Activated T-cell treated with anti-CD3 and anti-CD28 coated beads, Interleukin-2, amount 50 U/mL, for 4 hours (primary cell): ENCODE measurements around the gene SMYD5. TPM values are rescaled to one million over a fixed set of nuclear protein-coding genes. Genes with fewer than 3 reads are reported as not detected.

Experiments
- ATAC-seq, 2 donors: fragments of 200-7000 bp; cut with Tn5 transposase; one replicate each; pipeline ENCODE4 v1.10.0; 2021
- DNase-seq: peaks from one replicate; pipeline ENCODE4 v3.0.0-alpha.2; 2020
- H3K27me3 Mint-ChIP-seq: one replicate; pipeline ENCODE4 v1.8.0; 2021; ENCODE audit warnings: low read depth, mixed read lengths
- H3K36me3 Mint-ChIP-seq: one replicate; pipeline ENCODE4 v1.8.0; 2022; ENCODE audit warnings: mixed read lengths; ENCODE audit not compliant: insufficient read depth
- H3K4me1 Mint-ChIP-seq: one replicate; pipeline ENCODE4 v1.8.0; 2021; ENCODE audit warnings: low read depth, mixed read lengths
- H3K4me3 Mint-ChIP-seq: one replicate; pipeline ENCODE4 v1.8.0; 2021; ENCODE audit warnings: mild to moderate bottlenecking, moderate library complexity, mixed read lengths
- H3K9me3 Mint-ChIP-seq: one replicate; pipeline ENCODE4 v1.8.0; 2021; ENCODE audit warnings: mixed read lengths
- total RNA-seq, 3 donors: library from RNA; stranded (reverse); gene quantifications; one replicate each; pipeline ENCODE4 v1.2.1, GENCODE V29; 2021

Gene SMYD5
- total RNA-seq, 3 donors from 2014 or later = 70.8 to 78.4 (median 74.4) TPM

DNA sequence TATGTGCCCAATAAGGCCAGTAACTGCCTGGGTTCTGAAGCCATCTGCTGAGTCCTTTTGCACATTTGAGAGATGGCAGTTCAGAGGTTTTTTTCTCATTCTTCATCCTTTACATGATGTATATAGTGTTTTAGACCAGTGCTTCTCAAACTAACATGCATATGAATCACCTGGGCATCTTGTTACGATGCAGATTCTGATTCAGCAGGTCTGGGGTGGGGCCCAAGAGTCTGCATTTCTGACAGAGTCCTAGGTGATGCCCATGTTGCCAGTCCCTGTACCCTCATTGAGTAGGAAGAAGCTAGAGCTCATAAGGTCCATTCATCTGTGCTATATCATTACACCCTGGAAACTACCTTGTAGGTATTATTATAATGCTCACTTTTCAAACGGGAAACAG lies 3.8 kb downstream of the SMYD5 start:
- Mint-ChIP-seq H3K4me3 (no peak overlapping the region), H3K27me3 (no peaks in the 10 kb centered on the region), H3K36me3 (peaks cover 27% of the 10 kb centered on the region), H3K4me1 (peaks cover 24% of the 10 kb centered on the region), H3K9me3 (no peaks in the 10 kb centered on the region)
- DNase-seq = no peak
- ATAC-seq = no peak

DNA sequence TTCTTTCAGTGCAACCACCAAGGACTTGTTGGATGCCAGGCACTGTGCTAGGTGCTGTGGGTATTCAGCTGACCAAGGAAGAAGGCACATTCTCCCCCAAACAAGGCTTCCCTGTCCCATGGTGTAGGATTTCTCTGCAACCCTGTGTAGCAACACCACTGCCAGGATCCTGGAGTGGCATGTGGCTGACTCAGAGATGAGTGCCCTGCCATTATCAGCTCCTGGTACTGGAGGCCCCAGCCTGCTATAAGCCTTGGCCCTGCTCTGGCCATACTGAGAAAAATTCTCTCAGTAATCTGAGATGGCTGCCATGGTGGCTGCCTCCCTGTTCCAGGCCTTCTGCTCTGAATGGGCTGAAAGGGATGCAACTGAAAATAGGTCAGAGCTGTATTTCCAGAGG lies 4.3 kb downstream of the SMYD5 start:
- no peaks in the 10 kb centered on the region for H3K27me3 Mint-ChIP-seq
- H3K9me3 Mint-ChIP-seq = no peaks in the 10 kb centered on the region
- no peak overlapping the region for H3K4me3 Mint-ChIP-seq
- H3K4me1 Mint-ChIP-seq = peaks cover 20% of the 10 kb centered on the region
- DNase-seq (no peak), ATAC-seq (no peak)
- peaks cover 27% of the 10 kb centered on the region for H3K36me3 Mint-ChIP-seq

DNA sequence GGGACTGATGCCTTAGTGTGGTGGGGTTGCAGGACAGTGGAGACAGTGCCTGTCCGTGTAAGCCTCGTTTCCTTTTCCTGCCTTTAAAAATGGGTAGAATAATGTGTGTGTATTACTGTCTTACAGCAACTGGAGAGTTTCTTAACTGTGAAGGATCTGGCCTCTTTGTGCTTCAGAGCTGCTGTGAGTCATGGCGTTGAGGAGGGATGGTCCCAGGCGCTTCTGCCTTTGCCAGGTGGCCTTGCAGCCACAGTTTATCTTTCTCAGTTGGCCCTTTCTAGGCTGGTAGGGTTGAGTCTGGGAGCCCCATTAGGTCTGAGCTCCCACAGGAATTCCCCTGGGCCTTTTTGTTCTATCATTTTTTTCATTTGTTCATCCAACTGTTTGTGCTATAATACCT lies 9.8 kb downstream of the SMYD5 start:
- H3K36me3 Mint-ChIP-seq = peaks cover 26% of the 10 kb centered on the region

DNA sequence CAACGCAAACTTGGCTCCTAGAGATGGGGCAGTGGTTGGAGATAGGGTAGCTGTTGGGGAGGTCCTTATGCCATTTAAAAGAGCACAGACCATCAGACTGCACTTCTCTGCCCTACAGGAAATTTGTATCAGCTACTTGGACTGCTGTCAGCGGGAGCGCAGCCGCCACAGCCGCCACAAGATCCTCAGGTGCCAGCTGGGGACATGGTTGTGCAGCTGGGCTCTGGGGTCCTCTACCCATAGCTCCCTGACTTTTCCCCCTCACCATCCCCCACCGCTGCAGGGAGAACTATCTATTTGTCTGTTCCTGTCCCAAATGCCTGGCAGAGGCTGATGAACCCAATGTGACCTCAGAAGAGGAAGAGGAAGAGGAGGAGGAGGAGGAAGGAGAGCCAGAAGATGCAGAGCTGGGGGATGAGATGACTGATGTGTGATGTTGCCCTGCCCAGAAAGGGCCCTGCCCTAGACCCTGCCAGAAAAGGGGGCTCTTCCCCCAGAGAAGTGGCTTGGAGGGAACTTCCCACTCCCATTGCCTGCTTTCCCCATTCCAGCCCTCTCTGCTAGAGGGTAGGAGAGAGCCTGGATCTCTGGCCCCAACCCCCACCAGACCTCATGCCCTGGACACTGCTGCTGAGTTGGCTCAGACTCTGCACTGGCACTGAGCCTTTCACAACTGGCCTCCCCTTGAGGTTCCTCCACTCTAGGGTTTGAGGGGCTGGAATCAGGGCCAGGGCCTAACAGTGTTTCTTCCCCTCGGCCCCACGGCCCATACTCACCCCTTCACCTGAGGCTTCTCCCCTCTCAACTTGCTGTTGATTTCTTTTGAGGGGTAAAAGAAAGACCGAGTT lies 11.7 kb downstream of the SMYD5 start:
- no peaks in the 10 kb centered on the region for H3K9me3 Mint-ChIP-seq

More for the DNA sequence above, 9.8 kb downstream of the SMYD5 start:
- H3K27me3 Mint-ChIP-seq = no peaks in the 10 kb centered on the region
- ATAC-seq = no peak
- H3K9me3 Mint-ChIP-seq = no peaks in the 10 kb centered on the region
- H3K4me3 Mint-ChIP-seq = no peak overlapping the region
- no peak for DNase-seq
- H3K4me1 Mint-ChIP-seq = no peaks in the 10 kb centered on the region

DNA sequence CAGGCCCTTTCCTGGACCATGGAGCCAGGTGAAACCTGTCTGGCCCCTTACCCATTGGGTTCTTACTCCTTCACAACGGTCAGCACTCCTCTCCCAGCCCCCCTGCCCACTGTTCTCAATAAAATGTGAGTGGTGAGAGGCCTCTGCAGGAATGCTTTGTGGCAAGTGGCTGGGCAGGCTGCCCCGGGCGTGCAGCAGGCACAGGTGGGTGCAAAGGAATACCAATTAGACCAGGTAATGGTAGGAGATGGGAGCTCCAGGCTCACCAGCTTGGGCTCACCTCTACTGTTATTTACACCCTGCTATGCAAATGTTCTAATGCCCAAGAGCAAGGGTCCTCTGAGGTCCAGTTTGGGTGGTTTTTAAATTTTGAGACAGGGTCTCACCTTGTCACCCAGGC lies 13.0 kb downstream of the SMYD5 start:
- DNase-seq = no peak
- Mint-ChIP-seq H3K4me1 (peaks cover under 1% of the 10 kb centered on the region), H3K9me3 (no peaks in the 10 kb centered on the region), H3K27me3 (no peaks in the 10 kb centered on the region), H3K36me3 (peaks cover 6% of the 10 kb centered on the region), H3K4me3 (no peak overlapping the region)
- no peak for ATAC-seq

More for the DNA sequence above, 11.7 kb downstream of the SMYD5 start:
- DNase-seq = no peak
- ATAC-seq = no peak
- H3K4me1 Mint-ChIP-seq = no peaks in the 10 kb centered on the region
- H3K4me3 Mint-ChIP-seq = no peak overlapping the region
- H3K27me3 Mint-ChIP-seq = no peaks in the 10 kb centered on the region
- peaks cover 16% of the 10 kb centered on the region for H3K36me3 Mint-ChIP-seq

DNA sequence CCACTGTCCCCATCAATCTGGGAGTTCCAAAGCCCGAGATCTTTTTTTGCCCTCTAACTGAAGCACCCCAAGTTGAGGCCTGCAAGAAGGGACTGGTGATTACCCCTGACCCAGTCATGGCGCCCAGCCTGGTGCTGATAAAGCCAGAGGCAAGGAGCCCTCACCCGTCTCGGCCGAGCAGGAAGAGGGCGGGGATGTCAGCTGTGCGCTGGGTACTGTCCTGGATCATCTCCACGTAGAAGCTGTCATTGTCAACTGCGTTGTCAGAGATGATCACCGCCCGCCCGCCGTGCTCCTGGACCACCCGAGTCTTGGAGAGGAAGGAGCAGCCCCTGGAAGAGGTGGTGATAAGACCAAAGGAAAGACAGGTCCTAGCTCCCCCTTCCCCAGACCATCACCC lies 14.6 kb downstream of the SMYD5 start:
- ATAC-seq (no peak), DNase-seq (no peak)

DNA sequence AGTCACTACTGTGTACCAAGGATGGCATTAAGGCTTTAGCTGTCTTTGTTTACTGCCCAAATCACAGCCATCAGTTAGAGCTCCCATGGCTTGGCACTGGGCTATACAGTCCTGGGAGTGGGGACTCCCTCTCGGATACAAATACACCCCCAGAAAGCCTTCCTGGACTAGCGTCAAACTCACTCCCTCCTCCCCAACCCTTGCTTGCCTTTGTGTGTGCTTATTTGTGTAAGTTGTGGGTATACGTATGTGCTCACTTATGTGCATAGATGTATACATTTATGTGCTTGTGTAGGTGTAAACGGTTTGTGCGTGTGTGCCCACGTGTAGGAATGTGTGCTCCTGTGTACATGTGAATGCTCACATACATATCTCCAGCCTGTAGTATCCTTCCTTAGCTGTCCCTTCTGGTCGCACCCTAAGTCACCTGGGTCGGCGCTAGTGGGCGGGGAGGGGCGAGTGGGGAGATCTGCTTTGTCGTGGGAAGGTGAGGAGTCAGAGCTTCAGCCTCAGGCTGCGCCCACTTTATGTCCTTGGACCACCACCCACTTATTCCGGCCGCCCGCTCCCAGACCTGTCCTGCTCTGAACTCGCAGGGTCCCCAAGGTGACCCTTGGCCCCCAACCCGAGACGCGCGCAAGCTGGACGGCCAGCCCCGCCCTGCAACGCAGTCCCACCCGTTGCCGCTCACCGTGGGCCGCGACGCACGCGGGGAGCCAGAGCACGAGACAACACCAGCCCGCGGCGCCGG lies 18.5 kb downstream of the SMYD5 start:
- H3K4me1 Mint-ChIP-seq = peaks cover 32% of the 10 kb centered on the region
- H3K9me3 Mint-ChIP-seq = no peaks in the 10 kb centered on the region
- ATAC-seq = no peak
- peaks cover 18% of the 10 kb centered on the region for H3K36me3 Mint-ChIP-seq
- no peaks in the 10 kb centered on the region for H3K27me3 Mint-ChIP-seq
- peak; percentile 19 for DNase-seq
- peak overlapping the region; percentile 99 for H3K4me3 Mint-ChIP-seq

More for the DNA sequence above, 14.6 kb downstream of the SMYD5 start:
- H3K27me3 Mint-ChIP-seq = no peaks in the 10 kb centered on the region
- H3K36me3 Mint-ChIP-seq = peaks cover 4% of the 10 kb centered on the region
- H3K4me3 Mint-ChIP-seq = no peak overlapping the region
- H3K9me3 Mint-ChIP-seq = no peaks in the 10 kb centered on the region
- H3K4me1 Mint-ChIP-seq = peaks cover 9% of the 10 kb centered on the region

DNA sequence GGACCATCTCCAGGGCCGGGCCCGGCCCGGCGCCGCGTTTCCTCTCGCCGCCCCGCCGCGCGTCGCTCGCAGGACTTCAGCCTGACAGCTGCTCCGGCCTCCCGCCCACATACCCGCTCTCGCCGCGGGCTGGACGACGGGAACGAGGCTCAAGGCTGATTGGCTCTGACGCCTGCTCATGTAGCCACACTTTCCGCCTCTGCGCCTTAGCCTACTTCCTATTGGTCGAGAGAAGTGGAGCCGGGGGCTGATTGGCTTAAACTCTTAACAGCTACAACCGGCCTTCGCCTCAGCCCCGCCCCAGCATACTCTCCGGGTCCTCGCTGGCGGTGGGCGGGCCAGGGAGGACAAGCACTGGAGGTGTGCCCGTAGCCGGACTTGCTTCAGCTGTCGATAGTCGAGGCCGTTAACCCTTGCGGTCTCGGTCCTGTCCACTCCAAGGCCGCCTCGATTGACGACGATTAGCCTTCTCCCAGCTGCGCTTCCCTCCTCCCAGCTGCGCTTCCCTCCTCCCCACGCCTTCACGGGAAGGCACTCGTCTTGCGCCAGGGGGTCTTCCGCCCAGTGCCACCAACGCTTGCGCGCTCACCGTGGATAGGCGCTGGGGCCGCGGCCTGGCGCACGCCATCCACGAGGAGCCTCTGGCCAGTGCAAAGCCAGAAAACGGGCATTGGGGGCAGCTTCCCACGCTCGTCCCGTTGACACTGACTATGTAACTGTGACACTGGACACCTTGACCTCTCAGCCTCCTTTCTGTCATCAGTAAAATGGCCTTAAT lies 19.3 kb downstream of the SMYD5 start, which contains the start of gene PRADC1:
Gene PRADC1, minus strand, starts transcription at position 86 of the 778 bp plus-strand sequence. Its CDS starts 79 bp downstream, at position 7.
- ATAC-seq = peak; percentile 83 to 86
- H3K4me3 Mint-ChIP-seq = peak within 1 kb of the TSS; percentile 99
- DNase-seq = peak; percentile 88
- peaks cover 21% of the 10 kb centered on the region for H3K36me3 Mint-ChIP-seq
- peaks cover 36% of the 10 kb centered on the region for H3K4me1 Mint-ChIP-seq
- no peaks in the 10 kb centered on the region for H3K27me3 Mint-ChIP-seq
- no peaks in the 10 kb centered on the region for H3K9me3 Mint-ChIP-seq

DNA sequence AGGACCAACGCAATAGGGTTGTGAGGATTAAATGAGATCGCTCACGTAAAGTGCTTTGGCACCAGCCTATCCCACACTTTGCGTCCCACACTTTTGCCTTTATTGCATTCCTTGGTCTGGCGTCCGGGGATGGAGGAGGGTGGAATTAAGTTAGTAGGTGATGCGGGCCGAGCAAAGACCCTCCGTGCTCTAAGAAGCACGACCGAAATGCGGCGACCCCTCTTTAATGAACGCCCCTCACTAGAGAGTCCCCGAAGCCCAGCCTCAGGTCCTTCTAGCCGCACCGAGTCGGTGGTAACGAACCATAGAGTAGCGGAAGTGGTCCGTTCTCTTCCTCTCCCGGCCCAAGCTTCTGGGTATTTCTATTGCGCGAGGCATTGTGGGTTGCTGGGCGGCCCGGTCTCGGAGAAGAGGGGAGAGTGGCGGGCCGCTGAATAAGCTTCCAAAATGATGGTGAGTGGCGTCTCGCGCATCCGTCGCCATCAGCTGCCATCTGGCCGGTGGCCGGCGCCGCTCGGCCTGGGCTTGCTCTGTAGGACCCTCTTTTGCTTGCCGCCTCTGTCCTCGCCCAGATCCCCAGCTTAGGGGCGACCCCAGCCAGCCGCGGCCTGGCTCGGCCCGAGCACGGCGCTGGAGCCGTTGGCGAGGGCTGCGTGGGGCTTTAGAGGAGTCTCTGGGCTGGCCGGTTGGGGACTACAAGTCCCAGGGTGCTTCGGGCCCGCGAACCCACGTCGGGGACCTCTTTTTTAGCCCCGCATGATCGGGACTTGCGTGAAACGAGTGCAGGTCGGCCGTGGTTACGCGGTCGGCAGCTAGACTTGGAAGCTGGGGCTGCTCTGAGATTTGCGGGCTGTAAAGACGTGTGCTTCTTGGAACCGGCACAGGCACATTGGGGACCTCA lies 20.1 kb downstream of the SMYD5 start, which contains the start of gene CCT7:
Gene CCT7, plus strand, starts transcription at position 377 of the 901 bp plus-strand sequence. Its CDS starts 71 bp downstream, at position 448.
- no peaks in the 10 kb centered on the region for H3K9me3 Mint-ChIP-seq
- peak within 1 kb of the TSS; percentile 99 for H3K4me3 Mint-ChIP-seq
- DNase-seq = peak; percentile 78
- H3K4me1 Mint-ChIP-seq = peaks cover 44% of the 10 kb centered on the region
- ATAC-seq = peak; percentile 71 to 75
- peaks cover 25% of the 10 kb centered on the region for H3K36me3 Mint-ChIP-seq
- H3K27me3 Mint-ChIP-seq = no peaks in the 10 kb centered on the region

DNA sequence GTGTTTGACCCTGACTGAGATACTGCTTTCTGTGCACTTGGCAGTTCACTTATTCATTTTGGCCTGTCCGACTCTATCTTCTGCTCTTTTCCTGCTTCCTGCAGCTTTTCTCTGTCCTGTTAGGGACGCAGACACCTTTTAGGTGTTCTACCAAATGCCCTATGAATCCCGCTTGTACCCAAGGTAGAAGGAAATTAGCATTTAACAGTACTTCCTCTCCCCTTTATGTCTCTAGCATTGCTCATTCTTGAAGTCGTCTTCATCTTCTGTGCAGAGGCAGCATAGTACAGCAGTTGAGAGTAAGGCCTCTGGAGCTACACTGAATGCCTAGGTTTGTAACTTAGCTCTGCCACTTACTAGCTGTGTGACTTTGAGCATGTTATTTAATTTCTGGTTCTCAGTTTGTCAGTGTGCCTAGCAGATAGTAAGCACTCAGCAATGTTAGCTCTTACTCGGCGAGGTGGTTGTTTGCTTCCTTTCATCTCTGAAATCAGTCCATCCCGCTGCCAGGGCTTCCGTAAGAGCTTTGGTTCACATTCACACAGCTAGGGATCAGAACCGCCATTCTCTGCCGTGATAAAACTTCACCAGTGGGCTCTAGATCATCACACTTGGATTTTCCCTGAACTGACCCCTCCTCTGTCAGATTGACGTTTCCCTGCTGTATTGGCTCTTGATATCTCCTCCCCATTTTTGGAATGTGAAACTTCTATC lies 21.4 kb downstream of the SMYD5 start:
- peaks cover 46% of the 10 kb centered on the region for H3K4me1 Mint-ChIP-seq
- ATAC-seq = no peak
- H3K36me3 Mint-ChIP-seq = peaks cover 23% of the 10 kb centered on the region
- H3K4me3 Mint-ChIP-seq = peak overlapping the region; percentile 99
- no peak for DNase-seq
- H3K9me3 Mint-ChIP-seq = no peaks in the 10 kb centered on the region
- H3K27me3 Mint-ChIP-seq = no peaks in the 10 kb centered on the region

DNA sequence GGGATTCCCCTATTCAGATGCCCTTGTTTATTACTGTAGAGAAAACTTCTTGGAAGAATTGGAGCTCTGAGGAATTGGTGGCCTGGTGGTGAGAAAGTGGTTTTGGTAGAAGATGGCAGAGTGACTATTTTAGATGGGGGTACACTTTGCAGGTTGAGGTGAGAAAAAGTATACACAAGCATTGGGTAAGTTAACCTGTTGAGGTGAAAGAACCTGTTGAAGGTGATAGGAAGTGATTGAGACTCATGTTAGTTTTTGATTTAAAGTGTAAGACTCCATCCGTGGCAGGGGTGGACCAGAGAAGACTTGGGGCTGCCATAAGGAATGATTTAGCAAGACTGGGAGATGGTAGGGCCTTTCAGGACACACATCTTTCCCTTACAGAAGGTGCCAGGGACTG lies 23.1 kb downstream of the SMYD5 start:
- Mint-ChIP-seq H3K4me1 (peaks cover 45% of the 10 kb centered on the region), H3K9me3 (no peaks in the 10 kb centered on the region), H3K36me3 (peaks cover 24% of the 10 kb centered on the region), H3K27me3 (no peaks in the 10 kb centered on the region), H3K4me3 (peak overlapping the region; percentile 99)
- ATAC-seq (no peak), DNase-seq (no peak)

DNA sequence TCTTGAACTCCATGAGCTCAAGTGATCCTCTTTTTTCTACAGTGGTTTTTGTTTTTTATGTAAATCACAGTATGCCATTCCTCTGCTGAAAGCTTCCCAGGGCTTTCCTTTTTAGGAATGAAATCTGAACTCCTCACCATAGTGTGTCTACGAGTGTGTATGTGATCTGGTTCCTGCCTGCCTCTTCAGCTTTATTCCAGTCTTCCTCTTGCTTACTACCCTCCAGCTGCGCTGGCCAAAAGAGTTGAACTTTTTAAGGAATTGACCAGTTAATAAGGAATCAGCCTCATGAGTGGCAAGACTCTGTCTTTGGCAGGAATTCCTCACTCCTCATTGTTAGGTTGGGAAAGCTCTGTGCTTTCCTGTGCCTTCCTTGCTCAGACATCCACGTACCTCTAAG lies 24.1 kb downstream of the SMYD5 start:
- DNase-seq = no peak
- H3K9me3 Mint-ChIP-seq = no peaks in the 10 kb centered on the region

DNA sequence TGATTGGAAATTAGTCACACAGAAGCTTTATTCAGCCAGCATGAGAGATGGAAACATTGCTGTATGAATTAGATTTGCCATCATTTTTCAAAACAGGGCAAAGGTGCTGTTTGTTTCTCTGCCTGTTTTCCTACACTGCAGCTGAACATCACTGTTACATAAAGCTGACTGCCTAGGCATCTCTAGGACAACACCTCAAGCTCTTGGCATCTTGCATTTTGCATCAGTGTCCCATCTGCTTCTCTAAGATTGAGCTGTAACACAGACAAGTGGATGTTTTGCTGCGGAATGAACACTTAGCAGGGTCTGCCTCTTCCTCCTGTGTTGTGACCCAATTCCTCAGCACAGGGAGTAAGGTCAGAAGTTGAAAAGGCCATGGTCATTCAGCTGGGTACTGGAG lies 24.9 kb downstream of the SMYD5 start:
- Mint-ChIP-seq H3K4me1 (peaks cover 37% of the 10 kb centered on the region), H3K9me3 (no peaks in the 10 kb centered on the region), H3K27me3 (no peaks in the 10 kb centered on the region), H3K36me3 (peaks cover 29% of the 10 kb centered on the region), H3K4me3 (no peak overlapping the region)
- ATAC-seq (no peak), DNase-seq (no peak)

More for the DNA sequence above, 24.1 kb downstream of the SMYD5 start:
- no peak for ATAC-seq
- Mint-ChIP-seq H3K27me3 (no peaks in the 10 kb centered on the region), H3K4me3 (no peak overlapping the region), H3K36me3 (peaks cover 28% of the 10 kb centered on the region), H3K4me1 (peaks cover 38% of the 10 kb centered on the region)
